ENCODE measurements around the gene C10orf90. TPM values are rescaled to one million over a fixed set of nuclear protein-coding genes. Genes with fewer than 3 reads are reported as not detected.
"Not testable (repeated sequence)": the region's sequence is repeated elsewhere in the genome, so short reads cannot be mapped to it uniquely, and the experiment has no call there.

The C10orf90 gene
- total RNA-seq, 1 donor from 2014 or later, result not detected

DNA sequence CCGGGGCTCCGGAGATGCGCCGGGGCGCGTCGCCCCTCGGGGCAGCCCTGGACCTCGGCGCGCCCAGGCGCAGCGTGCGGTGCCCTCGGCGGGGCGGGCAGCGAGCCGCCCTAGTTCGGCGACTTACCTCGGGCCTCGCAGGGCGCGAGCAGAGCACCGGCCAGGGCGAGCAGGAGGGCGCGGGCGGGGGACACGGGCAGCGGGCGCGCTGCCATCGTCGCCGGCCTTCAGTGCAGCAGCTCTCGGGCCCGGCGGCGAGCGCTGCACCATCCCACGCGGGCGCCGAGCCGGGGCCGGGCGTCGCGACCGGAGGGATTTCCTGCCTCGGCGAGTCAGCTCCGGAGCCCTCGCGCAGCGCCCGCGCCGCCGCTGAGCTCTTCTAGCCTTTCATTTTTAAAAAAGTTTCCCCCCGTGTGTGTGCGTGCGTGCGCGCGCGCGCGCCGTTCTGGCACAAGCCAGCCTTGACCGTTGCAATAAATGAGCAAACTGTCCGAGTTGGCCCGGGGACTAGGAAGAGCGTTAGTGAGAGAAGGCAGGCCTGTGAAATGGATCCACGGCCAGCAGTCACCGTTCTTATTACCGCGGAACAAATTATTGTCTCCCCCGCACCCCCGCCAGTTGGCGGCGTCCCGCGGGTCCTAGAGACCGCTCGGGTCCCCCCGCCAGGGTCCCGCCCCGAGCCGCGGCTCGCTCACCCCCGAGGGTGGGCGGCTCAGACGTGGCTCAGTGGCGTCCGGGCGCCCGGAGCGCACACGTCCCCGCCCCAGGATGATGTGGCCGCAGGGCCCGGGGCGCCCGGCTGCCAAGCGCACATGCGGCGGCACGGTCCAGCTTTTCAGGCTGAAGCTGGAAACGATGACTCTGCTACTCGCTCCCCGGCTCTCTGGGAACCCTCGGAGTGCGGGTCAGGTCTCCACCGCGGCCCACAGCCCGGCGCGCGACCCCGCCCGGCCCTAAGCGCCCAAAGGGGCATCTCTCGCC, 282.3 kb downstream of the C10orf90 start, which contains the start of gene ADAM12:
ADAM12 (minus strand) TSS at position 547 of the 981 bp plus-strand sequence; CDS start at position 215, 332 bp downstream.
- no peak within 1 kb of the TSS for H3K27ac ChIP-seq
- ATAC-seq (peak; percentile 32), DNase-seq (no peak)
- intact Hi-C loops (cut with DNase I), result loop anchor here (10.0 kb wide), 1 partner anchor 413 kb away; no protein-coding TSS in a partner anchor
- peaks cover 14% of the 10 kb centered on the region for H3K4me1 ChIP-seq
- H3K27me3 ChIP-seq, result peaks cover 30% of the 10 kb centered on the region
- H3K4me3 ChIP-seq, result peak within 1 kb of the TSS; percentile 43
- no peaks in the 10 kb centered on the region for H3K36me3 ChIP-seq
- H3K9me3 ChIP-seq, result no peaks in the 10 kb centered on the region
- TF ChIP-seq, protein P1, sequence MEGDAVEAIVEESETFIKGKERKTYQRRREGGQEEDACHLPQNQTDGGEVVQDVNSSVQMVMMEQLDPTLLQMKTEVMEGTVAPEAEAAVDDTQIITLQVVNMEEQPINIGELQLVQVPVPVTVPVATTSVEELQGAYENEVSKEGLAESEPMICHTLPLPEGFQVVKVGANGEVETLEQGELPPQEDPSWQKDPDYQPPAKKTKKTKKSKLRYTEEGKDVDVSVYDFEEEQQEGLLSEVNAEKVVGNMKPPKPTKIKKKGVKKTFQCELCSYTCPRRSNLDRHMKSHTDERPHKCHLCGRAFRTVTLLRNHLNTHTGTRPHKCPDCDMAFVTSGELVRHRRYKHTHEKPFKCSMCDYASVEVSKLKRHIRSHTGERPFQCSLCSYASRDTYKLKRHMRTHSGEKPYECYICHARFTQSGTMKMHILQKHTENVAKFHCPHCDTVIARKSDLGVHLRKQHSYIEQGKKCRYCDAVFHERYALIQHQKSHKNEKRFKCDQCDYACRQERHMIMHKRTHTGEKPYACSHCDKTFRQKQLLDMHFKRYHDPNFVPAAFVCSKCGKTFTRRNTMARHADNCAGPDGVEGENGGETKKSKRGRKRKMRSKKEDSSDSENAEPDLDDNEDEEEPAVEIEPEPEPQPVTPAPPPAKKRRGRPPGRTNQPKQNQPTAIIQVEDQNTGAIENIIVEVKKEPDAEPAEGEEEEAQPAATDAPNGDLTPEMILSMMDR (IDR thresholded peaks at IDR 0.05), result no peak

DNA sequence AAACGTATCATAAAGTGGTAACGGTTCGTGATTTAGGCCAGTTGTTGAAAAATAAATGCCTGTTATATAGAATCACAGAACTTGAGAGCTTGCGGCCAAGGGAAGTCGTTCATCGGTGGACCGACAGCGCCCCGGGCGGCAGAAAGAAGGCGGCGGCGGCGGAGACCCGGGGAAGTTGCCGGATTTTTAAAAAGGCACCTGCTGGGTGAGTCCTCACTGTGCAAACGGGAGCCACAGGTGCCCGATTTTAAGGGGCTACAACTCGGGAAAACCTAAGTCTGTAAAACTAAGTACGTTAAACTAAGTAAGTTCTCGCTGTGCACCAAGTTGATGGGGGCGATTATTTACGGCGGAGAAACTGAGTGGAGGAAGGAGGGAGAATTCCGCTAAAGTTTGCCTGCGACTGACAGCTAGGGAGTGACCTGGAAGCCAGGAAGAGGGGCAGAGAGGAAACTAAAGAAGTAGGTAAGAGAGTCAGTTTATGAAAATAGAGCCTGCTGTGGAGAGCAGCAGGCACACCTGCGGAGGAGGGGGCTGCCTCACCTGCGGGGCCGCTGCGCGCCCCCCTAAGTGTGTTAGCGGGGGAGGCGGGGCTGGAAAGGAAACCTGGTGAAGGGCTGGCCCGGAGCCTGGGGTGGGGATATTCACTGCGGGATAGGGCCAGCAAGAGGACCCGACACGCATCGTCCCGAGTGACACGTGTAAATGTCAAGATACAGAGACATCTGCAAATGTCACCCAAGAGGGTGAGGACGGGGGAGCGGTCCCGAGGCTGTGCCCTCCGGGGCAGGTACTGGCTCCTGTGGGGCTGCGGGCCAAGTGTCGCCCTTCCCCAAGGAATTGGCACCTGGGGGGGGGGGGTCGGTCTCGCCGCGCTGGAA, 283.2 kb downstream of the C10orf90 start:
- Histone ChIP-seq H3K9me3 (no peaks in the 10 kb centered on the region), H3K27ac (no peak overlapping the region), H3K4me1 (peaks cover 14% of the 10 kb centered on the region), H3K27me3 (peaks cover 30% of the 10 kb centered on the region), H3K36me3 (no peaks in the 10 kb centered on the region), H3K4me3 (peak overlapping the region; percentile 43)
- DNase-seq (peak; percentile 83), ATAC-seq (peak; percentile 70)
- TF ChIP-seq, protein P1 (IDR thresholded peaks at IDR 0.05), result peak; percentile 72
- intact Hi-C loops (cut with DNase I), result loop anchor here (10.0 kb wide), 1 partner anchor 412 kb away; no protein-coding TSS in a partner anchor

DNA sequence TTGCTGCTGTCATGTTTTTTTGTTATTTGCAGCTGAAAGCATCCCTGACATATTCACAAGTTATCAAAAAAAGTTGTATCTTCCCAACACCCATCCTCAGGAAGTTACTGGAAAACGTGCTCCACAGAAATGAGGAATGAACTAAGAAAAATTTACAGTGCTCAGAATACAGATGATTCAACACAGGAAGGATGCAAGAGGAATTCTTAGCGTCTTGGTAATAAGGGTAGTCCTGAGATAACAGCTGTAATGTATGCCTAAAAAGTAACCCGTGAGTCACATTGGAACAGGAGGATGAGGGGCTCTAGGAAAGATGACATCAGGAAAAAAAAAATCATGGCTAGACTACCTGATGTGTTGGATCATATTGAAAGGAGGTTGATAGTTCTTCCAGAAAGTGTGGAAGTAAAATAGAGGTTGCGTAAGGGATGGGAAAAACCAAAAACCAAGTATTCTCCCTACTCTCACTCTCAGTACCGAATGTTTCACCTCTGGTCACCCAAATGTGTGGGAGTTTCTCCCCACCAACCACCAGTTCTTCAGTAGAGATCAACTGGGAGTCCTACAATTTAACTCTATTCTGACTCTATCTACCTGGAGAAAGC, 286.1 kb downstream of the C10orf90 start:
- H3K4me1 ChIP-seq, result peaks cover 5% of the 10 kb centered on the region

DNA sequence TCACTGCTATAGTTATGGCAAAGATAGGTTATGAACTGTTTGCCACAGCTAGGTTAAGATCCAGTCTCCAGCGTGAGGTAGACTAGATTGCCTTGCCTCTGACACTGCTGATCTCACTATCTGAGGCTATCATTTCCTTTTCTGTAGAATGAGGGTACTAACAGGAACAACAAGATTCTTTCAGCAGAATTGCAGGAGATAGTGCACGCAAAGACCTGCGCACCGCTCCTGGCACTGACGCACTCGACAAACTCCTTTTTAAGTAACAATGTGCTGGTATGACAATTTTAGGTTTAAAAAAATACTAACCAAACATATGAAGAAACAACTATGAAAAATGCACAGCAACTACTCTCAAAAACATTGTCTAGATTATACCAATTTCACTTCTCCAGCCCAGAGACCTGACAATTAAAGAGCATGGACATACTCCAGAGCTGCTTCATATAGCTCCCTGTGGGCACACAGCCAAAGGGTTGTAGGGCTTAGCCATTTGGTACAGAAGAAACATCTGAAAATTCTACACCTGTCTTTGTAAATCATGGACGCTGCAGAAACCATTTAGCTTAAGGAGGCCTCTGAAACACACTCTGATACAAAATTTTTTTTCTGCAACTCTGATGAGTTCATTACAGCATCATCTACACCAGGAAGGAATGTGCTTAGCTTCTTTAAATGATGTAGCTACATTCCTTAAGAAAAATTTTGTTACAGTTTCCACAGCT, 290.0 kb downstream of the C10orf90 start:
- TF ChIP-seq, protein P1 (IDR thresholded peaks at IDR 0.05), result no peak
- Histone ChIP-seq H3K4me1 (no peaks in the 10 kb centered on the region), H3K27ac (no peak overlapping the region), H3K27me3 (no peaks in the 10 kb centered on the region), H3K9me3 (no peaks in the 10 kb centered on the region), H3K36me3 (no peaks in the 10 kb centered on the region), H3K4me3 (no peak overlapping the region)
- ATAC-seq, result no peak
- intact Hi-C loops (cut with DNase I), result loop anchor here (10.0 kb wide), 1 partner anchor 406 kb away; no protein-coding TSS in a partner anchor
- no peak for DNase-seq

More for the DNA sequence above, 286.1 kb downstream of the C10orf90 start:
- H3K9me3 ChIP-seq, result no peaks in the 10 kb centered on the region
- H3K36me3 ChIP-seq, result no peaks in the 10 kb centered on the region
- ATAC-seq (no peak), DNase-seq (no peak)
- no peak overlapping the region for H3K27ac ChIP-seq
- intact Hi-C loops (cut with DNase I), result loop anchor here (10.0 kb wide), 1 partner anchor 410 kb away; no protein-coding TSS in a partner anchor
- TF ChIP-seq, protein P1 (IDR thresholded peaks at IDR 0.05), result no peak
- no peak overlapping the region for H3K4me3 ChIP-seq
- peaks cover 29% of the 10 kb centered on the region for H3K27me3 ChIP-seq

DNA sequence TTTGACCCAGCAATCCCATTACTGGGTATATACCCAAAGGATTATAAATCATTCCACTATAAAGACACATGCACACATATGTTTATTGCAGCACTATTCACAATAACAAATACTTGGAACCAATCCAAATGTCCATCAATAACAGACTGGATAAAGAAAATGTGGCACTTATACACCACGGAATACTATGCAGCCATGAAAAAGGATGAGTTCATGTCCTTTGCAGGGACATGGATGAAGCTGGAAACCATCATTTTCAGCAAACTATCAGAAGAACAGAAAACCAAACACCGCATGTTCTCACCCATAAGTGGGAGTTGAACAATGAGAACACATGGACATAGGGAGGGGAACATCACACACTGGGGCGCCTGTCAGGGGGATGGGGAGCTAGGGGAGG, 291.3 kb downstream of the C10orf90 start:
- H3K4me3 ChIP-seq, result not testable (repeated sequence)

More for the DNA sequence above, 291.3 kb downstream of the C10orf90 start:
- intact Hi-C loops (cut with DNase I); H3K9me3 ChIP-seq; H3K4me1 ChIP-seq; ATAC-seq; H3K36me3 ChIP-seq; H3K27ac ChIP-seq; H3K27me3 ChIP-seq; DNase-seq: not testable (repeated sequence)
